ENCODE results near the gene SPANXD. TPM values are rescaled to one million over a fixed set of nuclear protein-coding genes. Genes with fewer than 3 reads are reported as not detected.

SPANXD gene
- total RNA-seq, 1 experiment from 2014 or later: not detected

Other genes starting within 250 kb of the SPANXD start
- not detected for gene SPANXA1, start 114.0 kb downstream of the SPANXD start, total RNA-seq (2021; ENCODE audit: unreplicated experiment)
- not detected for gene SPANXA2, start 109.0 kb downstream of the SPANXD start, total RNA-seq (2021; ENCODE audit: unreplicated experiment)
- gene MAGEC3, start 139.6 kb upstream of the SPANXD start, total RNA-seq (2021; ENCODE audit: unreplicated experiment): not detected
- gene MAGEC1, start 205.2 kb upstream of the SPANXD start, total RNA-seq (2021; ENCODE audit: unreplicated experiment): not detected